ENCODE measurements around the gene ZNF574.

ZNF574 gene

GRCh38 chr19:42057846-42058245 lies 18.1 kb upstream of the ZNF574 start:
- DNase-seq = no peak

- no peak for DNase-seq
Observed at GRCh38 chr19:42059196-42059595, 16.8 kb upstream of the ZNF574 start.

DNA sequence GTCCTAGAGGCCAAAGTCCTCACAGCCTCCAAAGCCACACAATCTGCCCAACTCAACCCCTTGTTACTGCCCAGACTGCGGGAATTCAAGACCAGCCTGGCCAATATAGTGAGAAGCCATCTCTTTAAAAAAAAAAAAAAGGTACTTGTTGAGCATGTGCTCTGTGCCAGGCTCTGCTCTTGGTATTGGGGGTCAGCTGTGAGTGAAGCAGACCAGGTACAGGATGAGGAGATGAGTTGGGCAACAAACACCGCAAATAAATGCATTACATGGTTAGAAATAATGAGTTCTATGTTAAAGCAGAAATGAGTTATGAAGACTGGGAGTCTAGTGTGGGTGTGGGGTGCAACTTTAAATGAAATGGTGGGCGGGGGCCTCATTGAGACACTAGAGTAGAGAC lies 15.8 kb upstream of the ZNF574 start:
- DNase-seq = no peak

GRCh38 chr19:42062381-42062780 lies 13.6 kb upstream of the ZNF574 start:
- DNase-seq = no peak

DNA sequence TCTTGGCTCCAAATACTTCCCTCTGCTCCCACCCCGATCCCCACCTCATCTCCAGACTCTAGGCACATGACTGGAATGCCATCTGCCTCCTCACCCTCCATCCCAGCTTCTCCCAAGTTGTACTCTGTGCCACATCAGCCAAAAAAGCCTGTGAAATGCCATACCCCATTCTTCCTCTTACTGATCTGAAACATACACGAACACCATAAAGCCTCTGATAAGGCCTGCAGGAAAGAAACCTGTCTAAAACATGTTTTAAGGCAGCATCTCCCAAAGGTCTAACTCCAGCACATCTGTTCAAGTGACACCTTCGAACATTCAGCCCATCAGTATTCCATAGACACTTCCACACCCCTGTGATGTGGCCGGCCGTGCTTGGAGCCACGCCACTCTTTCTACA lies 11.5 kb upstream of the ZNF574 start:
- DNase-seq = no peak

DNA sequence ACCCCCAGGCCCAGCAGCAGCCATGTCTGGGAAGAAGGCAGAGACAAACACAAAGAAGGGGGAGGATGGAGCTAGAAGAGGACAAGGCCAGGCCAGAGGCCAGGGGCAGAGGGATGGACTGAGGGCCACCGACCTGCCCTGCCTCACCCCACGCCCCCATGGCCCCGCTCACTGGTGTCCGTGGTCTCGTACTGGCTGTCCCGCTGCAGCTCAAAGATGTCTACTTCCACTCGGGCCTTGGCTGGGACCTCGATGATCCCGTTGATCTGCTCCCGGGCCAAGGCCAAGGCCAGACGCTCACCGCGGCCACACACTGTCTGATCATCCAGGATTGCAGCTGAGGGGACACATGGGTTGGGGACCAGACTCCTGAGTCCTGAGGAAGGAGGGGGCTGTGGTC lies 10.9 kb upstream of the ZNF574 start:
- DNase-seq = no peak

- DNase-seq = no peak
Observed at GRCh38 chr19:42065511-42065910, 10.5 kb upstream of the ZNF574 start.

- no peak for DNase-seq
Observed at GRCh38 chr19:42066075-42066754, 9.8 kb upstream of the ZNF574 start.

DNA sequence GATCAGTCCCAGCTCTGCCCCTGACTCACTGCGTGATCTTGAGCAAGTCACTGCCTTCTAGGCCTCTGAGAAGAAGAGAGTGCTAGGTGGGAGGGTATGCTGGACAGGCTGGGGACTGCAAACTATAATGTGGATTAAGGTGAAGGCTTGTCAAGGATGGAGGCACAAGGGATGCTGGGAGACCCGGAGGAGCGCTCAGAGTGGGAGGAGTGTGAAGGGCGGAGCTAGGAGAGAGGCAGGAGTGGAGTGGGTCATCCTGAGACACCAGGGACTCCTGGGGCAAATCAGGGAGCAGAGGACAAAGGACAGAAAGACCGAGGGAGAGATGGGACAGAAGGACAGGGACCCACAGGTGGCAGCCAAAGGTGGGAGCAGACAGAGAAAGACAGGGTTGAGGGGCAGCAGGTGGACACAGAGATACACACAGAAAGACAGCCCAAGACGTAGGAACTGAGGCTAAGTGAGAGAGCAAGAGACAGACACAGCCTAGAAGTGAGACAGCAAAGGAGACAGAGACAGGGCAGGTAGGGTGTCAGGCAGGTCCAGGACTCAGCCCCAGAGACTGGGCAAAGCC lies 8.6 kb upstream of the ZNF574 start:
- no peak for DNase-seq

GRCh38 chr19:42068361-42068755 lies 7.6 kb upstream of the ZNF574 start:
- DNase-seq = no peak

GRCh38 chr19:42068756-42069571 lies 7.0 kb upstream of the ZNF574 start:
- no peak for DNase-seq

DNA sequence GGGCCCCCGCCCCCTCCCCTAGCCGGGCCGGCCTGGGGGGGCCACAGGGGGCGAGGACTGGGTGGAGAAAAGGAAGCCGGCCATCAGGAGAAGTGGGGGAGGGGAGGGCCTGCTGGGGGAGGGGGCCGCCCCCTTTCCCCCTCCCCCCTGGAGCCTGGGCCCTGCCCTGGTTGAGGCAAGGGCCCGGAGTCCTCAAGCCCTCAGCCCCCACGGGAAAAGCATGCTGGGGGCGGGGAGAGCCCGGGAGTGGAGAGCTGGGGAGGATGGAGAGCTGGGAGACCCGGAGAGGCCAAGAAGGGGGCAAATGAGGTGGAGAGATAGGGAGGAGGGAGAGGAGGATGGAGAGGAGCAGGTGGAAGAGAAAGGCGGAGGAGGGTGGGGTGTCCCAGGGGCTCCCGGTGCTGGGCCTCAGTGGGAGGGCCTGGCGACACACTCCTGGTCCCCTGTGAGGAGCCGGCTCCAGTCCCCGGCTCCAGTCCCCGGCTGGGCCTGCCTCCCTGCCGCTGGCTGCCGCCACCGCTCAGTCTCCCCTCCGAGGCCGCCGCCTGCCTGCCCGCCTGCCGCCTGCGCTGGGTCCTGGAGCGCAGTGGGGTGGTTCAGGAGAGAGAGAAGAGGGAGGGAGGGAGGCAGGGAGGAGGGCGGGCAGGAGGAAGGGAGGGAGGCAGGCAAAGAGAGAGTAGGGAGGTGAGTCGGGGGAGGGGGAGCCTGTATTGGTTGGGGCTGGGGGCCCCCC lies 6.2 kb upstream of the ZNF574 start, which contains the start of gene GRIK5:
Gene GRIK5, minus strand, starts transcription at position 588 of the 733 bp plus-strand sequence. CDS start 4,436 bp downstream, outside the sequence.
- DNase-seq = no peak

DNA sequence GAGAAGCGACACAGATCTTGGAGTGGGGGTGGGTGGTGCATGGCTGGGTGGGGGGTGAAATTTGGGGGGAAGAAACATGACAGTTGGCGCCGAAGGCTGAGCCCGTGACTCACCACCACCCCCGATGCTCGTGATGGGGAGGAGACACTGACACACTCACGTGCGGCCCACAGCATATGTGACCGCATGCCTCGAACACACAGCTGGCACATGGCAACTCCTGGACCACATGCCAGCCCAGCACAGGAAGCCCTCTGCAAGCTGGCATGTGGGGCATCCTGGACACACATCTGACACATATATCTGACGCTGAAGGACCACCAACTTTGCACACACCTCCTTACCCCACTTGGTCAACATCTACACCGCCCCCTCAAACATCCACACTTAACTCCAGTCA lies 4.7 kb upstream of the ZNF574 start:
- DNase-seq = no peak

DNA sequence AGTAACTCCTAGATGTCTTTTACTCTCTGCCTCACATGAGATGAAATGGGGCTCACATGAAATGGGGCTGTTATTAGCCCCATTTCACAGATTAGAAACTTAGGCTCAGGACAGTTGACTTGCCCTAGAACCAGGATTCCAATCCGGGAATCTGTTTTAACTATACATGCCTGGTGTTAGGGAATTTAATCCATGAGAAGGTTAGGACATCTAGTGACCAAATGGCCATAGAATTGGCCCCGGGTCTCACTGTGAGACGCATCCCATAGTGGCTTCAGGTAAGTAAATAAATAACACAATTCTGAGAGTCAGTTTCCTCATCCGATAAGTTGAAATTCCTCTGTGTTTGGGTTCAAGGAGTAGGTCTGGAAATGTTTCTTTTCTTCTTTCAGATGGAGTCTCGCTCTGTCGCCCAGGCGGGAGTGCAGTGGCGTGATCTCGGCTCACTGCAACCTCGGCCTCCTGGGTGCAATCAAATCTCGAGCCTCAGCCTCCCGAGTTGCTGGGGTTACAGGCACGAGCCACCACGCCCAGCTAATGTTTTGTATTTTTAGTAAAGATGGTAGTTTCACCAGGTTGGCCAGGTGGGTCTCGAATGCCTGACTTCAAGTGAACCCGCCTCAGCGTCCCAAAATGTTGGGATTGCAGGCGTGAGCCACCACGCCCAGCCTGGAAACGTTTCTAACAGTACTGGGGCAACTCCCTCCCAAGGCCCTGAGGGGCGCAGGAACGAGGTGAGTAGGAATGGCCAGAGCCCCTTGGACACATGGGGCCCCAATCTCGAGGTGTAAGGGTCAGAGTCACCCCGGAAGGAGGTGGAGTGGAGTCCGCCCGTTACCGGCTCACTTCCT lies 1.2 kb upstream of the ZNF574 start:
- DNase-seq = peak; percentile 31

DNA sequence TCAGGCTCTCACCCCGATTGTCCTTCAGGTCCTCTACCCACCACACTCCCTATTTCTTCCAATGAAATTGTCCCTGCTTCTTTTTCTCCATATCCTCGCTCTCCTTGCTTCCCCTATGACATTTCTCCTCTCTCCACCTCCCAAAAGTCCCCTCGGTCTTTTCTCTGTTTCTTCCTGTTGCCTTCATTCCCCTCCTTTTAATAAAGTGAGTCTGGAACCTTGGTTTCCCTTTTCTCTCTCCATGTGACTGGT lies 676 bp upstream of the ZNF574 start:
- no peak for DNase-seq

DNA sequence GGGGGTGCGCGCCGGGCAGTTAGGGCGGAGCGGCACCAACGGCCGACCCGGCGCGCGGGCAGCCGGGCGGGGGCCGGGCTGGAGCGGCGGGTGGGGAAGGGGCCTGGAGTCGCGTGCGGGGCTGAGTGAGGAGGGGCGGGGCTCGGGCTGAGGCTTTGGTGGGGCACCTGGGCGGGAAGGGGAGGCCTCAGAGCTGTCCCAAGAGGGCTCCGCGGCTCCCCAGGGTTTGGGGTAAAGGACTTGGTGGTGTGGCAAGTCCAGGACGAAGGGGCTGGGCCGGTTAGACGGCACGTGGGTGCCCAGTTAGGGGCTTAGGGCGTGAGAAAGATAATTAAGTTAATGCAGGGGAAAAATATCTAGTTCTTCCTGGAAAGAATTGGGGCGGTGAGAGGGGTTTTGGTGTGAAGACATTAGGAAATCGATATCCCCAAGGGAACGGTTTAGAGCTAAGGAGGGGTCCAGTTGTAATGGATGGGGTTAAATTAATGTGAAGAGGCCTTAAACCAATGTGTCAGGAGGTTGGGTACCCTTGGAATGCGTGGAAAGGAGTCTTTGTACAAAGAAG lies 496 bp downstream of the ZNF574 start:
- DNase-seq = no peak

- no peak for DNase-seq
Observed at GRCh38 chr19:42078058-42078457, 2.1 kb downstream of the ZNF574 start.

GRCh38 chr19:42078538-42079275 lies 2.7 kb downstream of the ZNF574 start:
- DNase-seq = no peak

GRCh38 chr19:42079276-42079669 lies 3.3 kb downstream of the ZNF574 start:
- DNase-seq = no peak

GRCh38 chr19:42079886-42080763 lies 4.2 kb downstream of the ZNF574 start:
- DNase-seq = no peak
